Panc1 (cell line): Measurements from ENCODE around the gene TIMP1. TPM values are rescaled to one million over a fixed set of nuclear protein-coding genes. Genes with fewer than 3 reads are reported as not detected.

Source experiments
- ATAC-seq: fragments of 200-7000 bp; cut with Tn5 transposase; 2 replicates; pipeline ENCODE4 v1.9.1; 2020; ENCODE audit warnings: mild to moderate bottlenecking, moderate library complexity
- BruUV-seq: library from RNA; stranded (reverse); fragments of 400-500 nt; replicated peaks from 2 replicates; lab custom pipeline; 2021; lab: Mats Ljungman, UMichigan
- CTCF ChIA-PET: fragments of 300-600 bp; sonication (Branson Sonifier 250); formaldehyde crosslinking; loops from one replicate; lab custom pipeline; 2022; ENCODE audit warnings: antibody characterized with exemption; lab: Charles Lee
- POLR2A ChIA-PET: fragments of 300-600 bp; sonication (Branson Sonifier 250); formaldehyde crosslinking; loops from one replicate; lab custom pipeline; 2022; ENCODE audit warnings: antibody characterized with exemption; lab: Charles Lee
- DNase-seq: peaks from one replicate; pipeline ENCODE4 v3.0.0-alpha.2; 2010; ENCODE audit warnings: low read depth, low spot score
- H3K27ac ChIP-seq: 2 replicates; pipeline ENCODE4 v1.5.1; 2011; ENCODE audit warnings: mild to moderate bottlenecking, low read length, inconsistent platforms
- H3K27me3 ChIP-seq: fragments of 200-500 bp; sonication (Bioruptor generic); 2 replicates; pipeline ENCODE4 v1.6.0; 2014; ENCODE audit warnings: low read length, inconsistent platforms; ENCODE audit not compliant: control insufficient read depth, insufficient read depth
- H3K36me3 ChIP-seq: fragments of 200-500 bp; sonication (Bioruptor generic); 2 replicates; pipeline ENCODE4 v1.5.1; 2014; ENCODE audit warnings: inconsistent platforms, mild to moderate bottlenecking, low read length, moderate library complexity; ENCODE audit not compliant: control insufficient read depth, insufficient read depth
- H3K4me1 ChIP-seq: 2 replicates; pipeline ENCODE4 v1.5.1; 2011; ENCODE audit warnings: inconsistent platforms, mild to moderate bottlenecking, low read length, moderate library complexity; ENCODE audit not compliant: control insufficient read depth, insufficient read depth
- H3K4me3 ChIP-seq, 2 experiments: 2 replicates each; pipeline ENCODE4 v1.5.1; 2011 to 2012; ENCODE audit warnings: low read depth in 2 of 2, low read length in 2 of 2, mild to moderate bottlenecking in 2 of 2, inconsistent platforms in 1 of 2, moderate library complexity in 1 of 2
- H3K9me3 ChIP-seq: fragments of 200-500 bp; sonication (Bioruptor generic); 2 replicates; pipeline ENCODE4 v1.5.1; 2014; ENCODE audit warnings: low read depth, mild to moderate bottlenecking, inconsistent platforms, low read length, moderate library complexity; ENCODE audit not compliant: control insufficient read depth, insufficient read depth
- POLR2AphosphoS5 ChIP-seq: IDR thresholded peaks from 2 replicates; pipeline ENCODE4 v1.6.1; 2012; ENCODE audit warnings: mild to moderate bottlenecking, low read depth, low read length, moderate library complexity
- REST ChIP-seq, 2 experiments: IDR thresholded peaks; 2 replicates each; pipeline ENCODE4 v1.6.1; 2011 to 2012; ENCODE audit warnings: low read depth in 2 of 2, control low read depth in 1 of 2, low read length in 1 of 2, mild to moderate bottlenecking in 1 of 2, moderate library complexity in 1 of 2; ENCODE audit not compliant: insufficient read depth in 1 of 2
- SIN3A ChIP-seq: IDR thresholded peaks from 2 replicates; pipeline ENCODE4 v1.6.1; 2012; ENCODE audit warnings: low read depth, mild to moderate bottlenecking, low read length, moderate library complexity, borderline replicate concordance; ENCODE audit not compliant: insufficient read depth
- TCF7L2 ChIP-seq: IDR thresholded peaks from 2 replicates; pipeline ENCODE4 v1.6.1; 2011; ENCODE audit warnings: mild to moderate bottlenecking, low read depth, low read length, inconsistent platforms
- in situ Hi-C: cut with HindIII; loops from 2 replicates; pipeline ENCODE4 v1.10.0; 2016; ENCODE audit warnings: low sequenced_read_pairs, low pct_unique_long_range_greater_than_20kb
- intact Hi-C: fragments of 100-400 bp; cut with micrococcal nuclease; formaldehyde crosslinking; loops from one replicate; pipeline ENCODE4 v1.10.0; 2022; ENCODE audit not compliant: unreplicated experiment
- total RNA-seq: library from RNA; stranded (reverse); gene quantifications from one replicate; pipeline ENCODE4 v1.2.1, GENCODE V29; 2021; ENCODE audit not compliant: unreplicated experiment
- TF ChIP-seq, protein P1 (sequence below): fragments of 450-650 bp; IDR thresholded peaks from 2 replicates; pipeline ENCODE4 v1.5.1; 2017; ENCODE audit warnings: mild to moderate bottlenecking

TIMP1 gene
- total RNA-seq, 1 experiment from 2014 or later, result 131 TPM

GRCh38 chrX:47608130-47608810, 26.0 kb downstream of the TIMP1 start:
- Histone ChIP-seq H3K36me3 (no peaks in the 10 kb centered on the region), H3K9me3 (no peaks in the 10 kb centered on the region), H3K4me3 (no peak overlapping the region), H3K27me3 (no peaks in the 10 kb centered on the region), H3K4me1 (no peaks in the 10 kb centered on the region), H3K27ac (no peak overlapping the region)
- in situ Hi-C loops, result no loop called here
- intact Hi-C loops, result no loop called here
- BruUV-seq, result no TSS peak
- ATAC-seq (no peak), DNase-seq (no peak)
- ChIA-PET CTCF (no interaction called here), POLR2A (interaction anchor here (0.6 kb wide), 1 partner anchor 116 kb away, joined by 15 read pairs; no protein-coding TSS in a partner anchor)
- TF ChIP-seq SIN3A (no peak), POLR2AphosphoS5 (no peak), REST (IDR thresholded peaks at IDR 0.05; ENCODE audit: insufficient read depth in 1 of 2, low read depth in 2 of 2, low read length in 1 of 2) (no peak), TCF7L2 (no peak)
- TF ChIP-seq, protein P1, sequence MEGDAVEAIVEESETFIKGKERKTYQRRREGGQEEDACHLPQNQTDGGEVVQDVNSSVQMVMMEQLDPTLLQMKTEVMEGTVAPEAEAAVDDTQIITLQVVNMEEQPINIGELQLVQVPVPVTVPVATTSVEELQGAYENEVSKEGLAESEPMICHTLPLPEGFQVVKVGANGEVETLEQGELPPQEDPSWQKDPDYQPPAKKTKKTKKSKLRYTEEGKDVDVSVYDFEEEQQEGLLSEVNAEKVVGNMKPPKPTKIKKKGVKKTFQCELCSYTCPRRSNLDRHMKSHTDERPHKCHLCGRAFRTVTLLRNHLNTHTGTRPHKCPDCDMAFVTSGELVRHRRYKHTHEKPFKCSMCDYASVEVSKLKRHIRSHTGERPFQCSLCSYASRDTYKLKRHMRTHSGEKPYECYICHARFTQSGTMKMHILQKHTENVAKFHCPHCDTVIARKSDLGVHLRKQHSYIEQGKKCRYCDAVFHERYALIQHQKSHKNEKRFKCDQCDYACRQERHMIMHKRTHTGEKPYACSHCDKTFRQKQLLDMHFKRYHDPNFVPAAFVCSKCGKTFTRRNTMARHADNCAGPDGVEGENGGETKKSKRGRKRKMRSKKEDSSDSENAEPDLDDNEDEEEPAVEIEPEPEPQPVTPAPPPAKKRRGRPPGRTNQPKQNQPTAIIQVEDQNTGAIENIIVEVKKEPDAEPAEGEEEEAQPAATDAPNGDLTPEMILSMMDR, result no peak

- Histone ChIP-seq H3K27me3 (no peaks in the 10 kb centered on the region), H3K4me3 (no peak overlapping the region), H3K4me1 (peaks cover 2% of the 10 kb centered on the region; the same call in 1 of the 2 replicates), H3K27ac (no peak overlapping the region), H3K9me3 (no peaks in the 10 kb centered on the region), H3K36me3 (no peaks in the 10 kb centered on the region)
- TF ChIP-seq POLR2AphosphoS5 (no peak), SIN3A (no peak), TCF7L2 (no peak), REST (IDR thresholded peaks at IDR 0.05; ENCODE audit: insufficient read depth in 1 of 2, low read depth in 2 of 2, low read length in 1 of 2) (no peak)
- ATAC-seq (no peak), DNase-seq (no peak)
- CTCF ChIA-PET, result interaction anchor here (0.7 kb wide), 1 partner anchor 10 kb away, joined by 3 read pairs; no protein-coding TSS in a partner anchor
- in situ Hi-C loops (no loop called here), intact Hi-C loops (no loop called here)
- POLR2A ChIA-PET, result no interaction called here
- no TSS peak for BruUV-seq
Observed at GRCh38 chrX:47610511-47610910, 28.3 kb downstream of the TIMP1 start.
